Measurements from ENCODE around the gene ZBTB7C. TPM values are rescaled to one million over a fixed set of nuclear protein-coding genes. Genes with fewer than 3 reads are reported as not detected.

ZBTB7C gene
- total and polyA plus RNA-seq, 2 of the 4 experiments (the other 2 are of a cell fraction) = not detected

DNA sequence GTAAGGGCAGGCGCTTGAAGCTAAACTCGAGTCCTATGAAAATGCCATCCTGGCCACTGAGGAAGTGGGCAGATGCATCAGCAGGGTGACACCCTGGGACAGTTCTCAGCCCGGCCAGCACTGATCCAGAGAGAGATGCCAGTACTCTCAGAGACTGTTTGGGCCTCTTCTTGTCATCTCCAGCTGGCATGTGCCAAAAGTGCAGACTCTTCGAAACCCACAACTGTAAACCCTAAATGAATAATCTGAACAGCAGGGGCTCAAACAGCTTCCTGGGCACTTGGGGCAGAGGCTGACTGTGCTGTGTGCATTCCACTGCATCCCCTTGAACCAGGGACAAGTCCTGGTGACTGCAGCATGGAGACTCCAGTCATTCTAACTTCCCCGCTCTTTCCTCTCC lies 274.6 kb downstream of the ZBTB7C start:
- Histone ChIP-seq H3K4me1 (ENCODE audit: control insufficient read depth, insufficient read depth, low read length) (no peaks in the 10 kb centered on the region), H3K9me3 (ENCODE audit: control insufficient read depth, insufficient read depth, low read length) (no peaks in the 10 kb centered on the region), H4K8ac (ENCODE audit: low read depth in 2 of 2, low read length in 2 of 2) (no peak overlapping the region), H2AK9ac (replicated peaks; ENCODE audit: low read depth, low read length, poor library complexity) (no peak overlapping the region), H3K18ac (ENCODE audit: low read depth, low read length) (no peak overlapping the region), H2BK20ac (ENCODE audit: low read depth, low read length) (no peak overlapping the region), H2BK120ac (ENCODE audit: low read depth, low read length) (no peak overlapping the region), H3K79me1 (ENCODE audit: low read depth in 1 of 2, low read length in 2 of 2) (no peaks in the 10 kb centered on the region), H3K56ac (ENCODE audit: extremely low read depth, insufficient read depth, low read length) (no peak overlapping the region), H2BK5ac (ENCODE audit: low read depth, low read length, poor library complexity, severe bottlenecking) (no peak overlapping the region), H3K27me3 (ENCODE audit: control insufficient read depth, insufficient read depth, low read length) (peaks cover 54% of the 10 kb centered on the region), H3K9me1 (ENCODE audit: insufficient read depth, low read length) (no peaks in the 10 kb centered on the region), H2BK15ac (ENCODE audit: low read depth, low read length) (no peak overlapping the region), H4K20me1 (ENCODE audit: insufficient read depth, low read length) (no peaks in the 10 kb centered on the region; the same call in 1 of the 2 replicates), H3K4ac (ENCODE audit: low read depth, low read length) (no peak overlapping the region), H3K14ac (replicated peaks; ENCODE audit: low read depth, low read length) (no peak overlapping the region), H2AK5ac (ENCODE audit: low read depth, low read length) (no peak overlapping the region), H4K91ac (ENCODE audit: insufficient read depth, low read depth, low read length) (no peak overlapping the region), H3K4me2 (ENCODE audit: low read depth, low read length) (no peak overlapping the region), H2AFZ (replicated peaks; ENCODE audit: low read length, poor library complexity) (no peak overlapping the region), H3K23ac (ENCODE audit: low read depth, low read length) (no peak overlapping the region), H3K27ac (ENCODE audit: insufficient read depth, low read length) (no peak overlapping the region), H3K36me3 (ENCODE audit: control insufficient read depth, insufficient read depth, low read length) (no peaks in the 10 kb centered on the region), H3K9ac (ENCODE audit: low read depth, low read length) (no peak overlapping the region), H3K4me3 (ENCODE audit: insufficient read depth, low read depth, low read length) (no peak overlapping the region), H4K5ac (ENCODE audit: low read depth, low read length) (no peak overlapping the region)
- in situ Hi-C loops (cut with MboI; ENCODE audit: low sequenced_read_pairs) (no loop called here), intact Hi-C loops (cut with micrococcal nuclease) (no loop called here), dilution Hi-C loops (cut with HindIII; ENCODE audit: low sequenced_read_pairs, unreplicated experiment) (no loop called here)
- TF ChIP-seq, protein P1, sequence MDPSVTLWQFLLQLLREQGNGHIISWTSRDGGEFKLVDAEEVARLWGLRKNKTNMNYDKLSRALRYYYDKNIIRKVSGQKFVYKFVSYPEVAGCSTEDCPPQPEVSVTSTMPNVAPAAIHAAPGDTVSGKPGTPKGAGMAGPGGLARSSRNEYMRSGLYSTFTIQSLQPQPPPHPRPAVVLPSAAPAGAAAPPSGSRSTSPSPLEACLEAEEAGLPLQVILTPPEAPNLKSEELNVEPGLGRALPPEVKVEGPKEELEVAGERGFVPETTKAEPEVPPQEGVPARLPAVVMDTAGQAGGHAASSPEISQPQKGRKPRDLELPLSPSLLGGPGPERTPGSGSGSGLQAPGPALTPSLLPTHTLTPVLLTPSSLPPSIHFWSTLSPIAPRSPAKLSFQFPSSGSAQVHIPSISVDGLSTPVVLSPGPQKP (IDR thresholded peaks at IDR 0.05; ENCODE audit: borderline replicate concordance, low read depth, low read length) = no peak
- TF ChIP-seq POLR2A (IDR thresholded peaks at IDR 0.05; ENCODE audit: low read depth, low read length) = no peak
- no peak for TF ChIP-seq MAZ (IDR thresholded peaks at IDR 0.05; ENCODE audit: borderline replicate concordance, low read depth, low read length)
- TF ChIP-seq NFE2L2 (IDR thresholded peaks at IDR 0.05; ENCODE audit: low read depth, low read length) = no peak
- TF ChIP-seq MAFK (IDR thresholded peaks at IDR 0.05; ENCODE audit: low read depth, low read length) = no peak
- no peak for TF ChIP-seq FOS (IDR thresholded peaks at IDR 0.05; ENCODE audit: low read depth, low read length)
- TF ChIP-seq CEBPB (IDR thresholded peaks at IDR 0.05; ENCODE audit: low read depth, low read length) = no peak
- TF ChIP-seq BHLHE40 (IDR thresholded peaks at IDR 0.05; ENCODE audit: low read depth, low read length) = no peak
- TF ChIP-seq RFX5 (IDR thresholded peaks at IDR 0.05; ENCODE audit: low read depth, low read length) = no peak
- no peak for TF ChIP-seq RAD21 (IDR thresholded peaks at IDR 0.05; ENCODE audit: low read length)
- no peak for TF ChIP-seq CHD1 (IDR thresholded peaks at IDR 0.05; ENCODE audit: low read depth, low read length)
- no peak for TF ChIP-seq SMC3 (IDR thresholded peaks at IDR 0.05; ENCODE audit: low read depth, low read length)
- TF ChIP-seq RCOR1 (IDR thresholded peaks at IDR 0.05; ENCODE audit: insufficient replicate concordance, low read length) = no peak
- TF ChIP-seq, protein P2, sequence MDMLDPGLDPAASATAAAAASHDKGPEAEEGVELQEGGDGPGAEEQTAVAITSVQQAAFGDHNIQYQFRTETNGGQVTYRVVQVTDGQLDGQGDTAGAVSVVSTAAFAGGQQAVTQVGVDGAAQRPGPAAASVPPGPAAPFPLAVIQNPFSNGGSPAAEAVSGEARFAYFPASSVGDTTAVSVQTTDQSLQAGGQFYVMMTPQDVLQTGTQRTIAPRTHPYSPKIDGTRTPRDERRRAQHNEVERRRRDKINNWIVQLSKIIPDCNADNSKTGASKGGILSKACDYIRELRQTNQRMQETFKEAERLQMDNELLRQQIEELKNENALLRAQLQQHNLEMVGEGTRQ (IDR thresholded peaks at IDR 0.05; ENCODE audit: low read depth, low read length) = no peak
- no peak for TF ChIP-seq MXI1 (IDR thresholded peaks at IDR 0.05; ENCODE audit: borderline replicate concordance, low read depth, low read length)
- TF ChIP-seq, protein P3, sequence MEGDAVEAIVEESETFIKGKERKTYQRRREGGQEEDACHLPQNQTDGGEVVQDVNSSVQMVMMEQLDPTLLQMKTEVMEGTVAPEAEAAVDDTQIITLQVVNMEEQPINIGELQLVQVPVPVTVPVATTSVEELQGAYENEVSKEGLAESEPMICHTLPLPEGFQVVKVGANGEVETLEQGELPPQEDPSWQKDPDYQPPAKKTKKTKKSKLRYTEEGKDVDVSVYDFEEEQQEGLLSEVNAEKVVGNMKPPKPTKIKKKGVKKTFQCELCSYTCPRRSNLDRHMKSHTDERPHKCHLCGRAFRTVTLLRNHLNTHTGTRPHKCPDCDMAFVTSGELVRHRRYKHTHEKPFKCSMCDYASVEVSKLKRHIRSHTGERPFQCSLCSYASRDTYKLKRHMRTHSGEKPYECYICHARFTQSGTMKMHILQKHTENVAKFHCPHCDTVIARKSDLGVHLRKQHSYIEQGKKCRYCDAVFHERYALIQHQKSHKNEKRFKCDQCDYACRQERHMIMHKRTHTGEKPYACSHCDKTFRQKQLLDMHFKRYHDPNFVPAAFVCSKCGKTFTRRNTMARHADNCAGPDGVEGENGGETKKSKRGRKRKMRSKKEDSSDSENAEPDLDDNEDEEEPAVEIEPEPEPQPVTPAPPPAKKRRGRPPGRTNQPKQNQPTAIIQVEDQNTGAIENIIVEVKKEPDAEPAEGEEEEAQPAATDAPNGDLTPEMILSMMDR (conservative IDR thresholded peaks at IDR 0.05; ENCODE audit: low read depth, low read length) = no peak
- WGBS, 2 experiments (ENCODE audit: extremely low coverage in 2 of 2, insufficient read length in 1 of 2) = 65% methylated on average over 5 of the region's 5 CpGs; no CpG with 5 or more reads in 1 of the 2 experiments
- ChIA-PET CTCF (no interaction called here), POLR2A (ENCODE audit: unreplicated experiment) (no interaction called here)
- ATAC-seq (ENCODE audit: low read depth) (no peak), DNase-seq (no peak)
- no TSS peak for BruUV-seq (replicated peaks)
